Right lobe of liver (tissue), 6 donors: ENCODE results near the gene COIL. TPM values are rescaled to one million over a fixed set of nuclear protein-coding genes. Genes with fewer than 3 reads are reported as not detected.

Experiments used
- ATAC-seq, 4 donors: fragments of 200-7000 bp; cut with Tn5 transposase; one replicate each; pipeline ENCODE4 v1.9.1; 2020; ENCODE audit warnings: mild to moderate bottlenecking in 4 of 4, moderate library complexity in 4 of 4
- DNase-seq, 3 donors: peaks; one replicate each; pipeline ENCODE4 v3.0.0-alpha.2; 2020
- H3K27ac ChIP-seq, 3 donors: fragments of 200-600 bp; one replicate each; pipeline ENCODE4 v1.8.0; 2022
- H3K27me3 ChIP-seq, 2 donors: fragments of 200-600 bp; one replicate each; pipeline ENCODE4 v1.8.0; 2022
- H3K36me3 ChIP-seq, 4 donors: fragments of 200-600 bp; sonication (generic) in 1 of 4; one replicate each; pipeline versions ENCODE4 v1.5.1 to v1.8.0; 2017 to 2022; ENCODE audit warnings: control low read depth in 1 of 4
- H3K4me1 ChIP-seq, 4 donors: fragments of 200-600 bp; sonication (generic) in 1 of 4; one replicate each; pipeline versions ENCODE4 v1.5.1 to v1.8.0; 2017 to 2022; ENCODE audit warnings: control low read depth in 1 of 4
- H3K4me3 ChIP-seq, 3 donors: fragments of 200-600 bp; one replicate each; pipeline ENCODE4 v1.8.0; 2022
- H3K9me3 ChIP-seq, 4 donors: fragments of 200-600 bp; sonication (generic) in 1 of 4; one replicate each; pipeline versions ENCODE4 v1.5.1 to v1.8.0; 2017 to 2022; ENCODE audit warnings: control low read depth in 1 of 4
- POLR2A ChIP-seq: fragments of 450-650 bp; IDR thresholded peaks from one replicate; pipeline ENCODE4 v1.6.1; 2017; ENCODE audit warnings: antibody characterized with exemption, mild to moderate bottlenecking
- WGBS: methylation state at CpG from one replicate; pipeline ENCODE4 v1.1.6; 2018; ENCODE audit warnings: low coverage, low lambda C conversion rate; ENCODE audit not compliant: insufficient coverage; ENCODE audit errors: missing lambda C conversion rate; 5-methylcytosine and 5-hydroxymethylcytosine counted together
- intact Hi-C, 2 donors: fragments of 100-400 bp; cut with DNase I; formaldehyde crosslinking; loops; one replicate each; pipeline versions ENCODE4 v1.11.2 to v1.14.1; 2022
- total RNA-seq, 6 experiments: library from RNA; depleted of rRNA in 2 of 6; stranded (reverse); fragments of >200 nt in 2 of 6; fragmentation: NEBNext Ultra II Directional in 3 of 6; extraction: Animal tissue kit (Norgen Biotek cat#: 25700) in 3 of 6; gene quantifications; one replicate each; pipeline versions ENCODE4 v1.1.0 to v1.2.4, GENCODE V29; 2016 to 2023
- TF ChIP-seq, protein P1 (sequence below), 4 donors: fragments of 200-600 bp in 3 of 4; fragments of 450-650 bp in 1 of 4; IDR thresholded peaks; one replicate each; pipeline versions ENCODE4 v1.5.1 to v1.8.0; 2016 to 2022; ENCODE audit warnings: antibody characterized with exemption in 4 of 4, mild to moderate bottlenecking in 2 of 4
- donor health status: DM: no; HTN: yes; CAD: no.
- donor health status: DM: no; HTN: no; CAD: no.
- donor health status: DM: no; HTN: no; CAD: no.
- donor health status: DM: no; HTN: yes; CAD: no.
- donor health status: DM: no; HTN: yes; CAD: no.

Gene COIL
- total RNA-seq, 6 experiments from 2014 or later: 5.5 to 7.1 (median 6.5) TPM

DNA sequence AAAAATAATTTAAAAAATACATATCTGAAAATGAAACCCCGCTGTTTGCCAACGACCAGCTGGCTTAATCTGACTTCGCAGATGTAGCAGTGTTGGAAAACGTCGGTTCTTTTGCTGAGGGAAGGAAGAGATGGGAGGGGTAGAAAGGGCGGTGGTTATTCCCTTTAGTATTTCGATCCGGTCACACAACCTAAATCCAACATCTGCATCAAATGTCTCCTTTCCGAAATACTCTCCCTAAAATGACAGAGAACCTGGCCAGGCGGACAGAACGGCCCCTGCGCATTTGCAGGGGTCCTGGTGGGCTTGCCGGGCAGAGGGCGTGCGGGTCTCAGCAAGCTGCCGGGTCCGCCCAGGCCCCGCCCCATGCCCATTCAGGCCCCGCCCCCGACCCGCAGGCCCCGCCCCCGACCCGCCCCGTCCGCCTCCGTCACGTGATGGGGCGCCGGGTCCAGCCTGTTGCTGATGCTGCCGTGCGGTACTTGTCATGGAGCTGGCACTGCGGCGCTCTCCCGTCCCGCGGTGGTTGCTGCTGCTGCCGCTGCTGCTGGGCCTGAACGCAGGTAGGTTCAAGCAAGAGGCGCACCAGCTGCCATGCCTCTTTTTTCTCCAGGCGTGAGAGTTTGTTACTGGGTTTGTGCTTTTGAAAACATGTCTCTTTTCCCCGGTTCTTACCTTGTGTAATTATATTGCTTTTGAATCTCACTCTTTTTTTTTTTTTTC lies 17.0 kb upstream of the COIL start, which contains the start of gene SCPEP1:
TSS of gene SCPEP1 (plus strand) at position 459 of the 723 bp plus-strand sequence. CDS start at position 488, 29 bp downstream.
- 5% methylated on average over 11 of the region's 42 CpGs for WGBS
- H3K4me1 ChIP-seq: peaks cover 0 to 9% (median 4%) of the 10 kb centered on the region in 4 donors
- H3K27ac ChIP-seq: peak within 1 kb of the TSS in 2 of 3 donors; percentile 4 to 38
- H3K4me3 ChIP-seq: peak within 1 kb of the TSS; percentile 41 to 63 (median 51)
- H3K9me3 ChIP-seq: no peaks in the 10 kb centered on the region
- ATAC-seq: peak; percentile 96 to 98 (median 98)
- no peaks in the 10 kb centered on the region for H3K36me3 ChIP-seq
- no peaks in the 10 kb centered on the region for H3K27me3 ChIP-seq
- intact Hi-C loops: no loop called here
- TF ChIP-seq, protein P1, sequence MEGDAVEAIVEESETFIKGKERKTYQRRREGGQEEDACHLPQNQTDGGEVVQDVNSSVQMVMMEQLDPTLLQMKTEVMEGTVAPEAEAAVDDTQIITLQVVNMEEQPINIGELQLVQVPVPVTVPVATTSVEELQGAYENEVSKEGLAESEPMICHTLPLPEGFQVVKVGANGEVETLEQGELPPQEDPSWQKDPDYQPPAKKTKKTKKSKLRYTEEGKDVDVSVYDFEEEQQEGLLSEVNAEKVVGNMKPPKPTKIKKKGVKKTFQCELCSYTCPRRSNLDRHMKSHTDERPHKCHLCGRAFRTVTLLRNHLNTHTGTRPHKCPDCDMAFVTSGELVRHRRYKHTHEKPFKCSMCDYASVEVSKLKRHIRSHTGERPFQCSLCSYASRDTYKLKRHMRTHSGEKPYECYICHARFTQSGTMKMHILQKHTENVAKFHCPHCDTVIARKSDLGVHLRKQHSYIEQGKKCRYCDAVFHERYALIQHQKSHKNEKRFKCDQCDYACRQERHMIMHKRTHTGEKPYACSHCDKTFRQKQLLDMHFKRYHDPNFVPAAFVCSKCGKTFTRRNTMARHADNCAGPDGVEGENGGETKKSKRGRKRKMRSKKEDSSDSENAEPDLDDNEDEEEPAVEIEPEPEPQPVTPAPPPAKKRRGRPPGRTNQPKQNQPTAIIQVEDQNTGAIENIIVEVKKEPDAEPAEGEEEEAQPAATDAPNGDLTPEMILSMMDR (IDR thresholded peaks at IDR 0.05): no peak
- peak; percentile 67 for TF ChIP-seq POLR2A
- peak; percentile 87 to 92 (median 90) for DNase-seq

- Histone ChIP-seq H3K36me3 (no peaks in the 10 kb centered on the region), H3K4me3 (peak overlapping the region; percentile 41 to 63 (median 51)), H3K27ac (no peak overlapping the region), H3K9me3 (no peaks in the 10 kb centered on the region), H3K4me1 (peaks cover 0 to 9% (median 4%) of the 10 kb centered on the region in 4 donors), H3K27me3 (no peaks in the 10 kb centered on the region)
- intact Hi-C loops: no loop called here
- no peak for ATAC-seq
- DNase-seq: no peak
- WGBS: 46% methylated on average over 11 of the region's 11 CpGs
- TF ChIP-seq, protein P1 (IDR thresholded peaks at IDR 0.05): no peak
- no peak for TF ChIP-seq POLR2A
Observed at GRCh38 chr17:56976941-56977608, 16.2 kb upstream of the COIL start.

- ATAC-seq (no peak), DNase-seq (no peak)
- H3K9me3 ChIP-seq: no peaks in the 10 kb centered on the region
- WGBS: 84% methylated on average over 2 of the region's 2 CpGs
- intact Hi-C loops: no loop called here
- H3K27me3 ChIP-seq: no peaks in the 10 kb centered on the region
- H3K4me3 ChIP-seq: no peak overlapping the region
- no peak overlapping the region for H3K27ac ChIP-seq
- H3K36me3 ChIP-seq: no peaks in the 10 kb centered on the region
- TF ChIP-seq POLR2A: no peak
- TF ChIP-seq, protein P1 (IDR thresholded peaks at IDR 0.05): no peak
- H3K4me1 ChIP-seq: peaks cover 0 to 9% (median 4%) of the 10 kb centered on the region in 4 donors
Observed at GRCh38 chr17:56975656-56976055, 14.8 kb upstream of the COIL start.

DNA sequence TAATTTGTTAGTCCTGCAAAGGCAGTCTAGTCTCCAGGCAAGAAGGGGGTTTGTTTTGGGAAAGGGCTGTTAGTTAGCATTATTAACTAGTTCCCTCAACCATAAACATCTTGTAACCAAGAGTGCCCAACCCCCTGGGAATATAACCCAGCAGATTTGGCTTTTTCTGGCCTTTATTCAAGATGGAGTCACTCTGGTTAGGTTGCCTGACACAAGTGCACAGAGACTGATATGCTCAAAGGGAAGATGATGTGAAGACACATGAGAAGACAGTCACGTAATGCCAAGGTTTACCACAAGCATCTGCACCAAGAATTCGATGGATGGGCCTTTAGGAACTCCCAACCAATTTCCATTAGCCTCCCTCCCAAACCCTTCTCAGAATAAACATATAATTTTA lies 13.2 kb upstream of the COIL start:
- no peaks in the 10 kb centered on the region for H3K27me3 ChIP-seq
- no peak overlapping the region for H3K27ac ChIP-seq
- intact Hi-C loops: no loop called here
- WGBS: 100% methylated on average over 2 of the region's 2 CpGs
- no peak overlapping the region for H3K4me3 ChIP-seq
- peaks cover 0 to 9% (median 4%) of the 10 kb centered on the region in 4 donors for H3K4me1 ChIP-seq
- ATAC-seq (no peak), DNase-seq (no peak)
- TF ChIP-seq POLR2A: no peak
- TF ChIP-seq, protein P1 (IDR thresholded peaks at IDR 0.05): no peak
- no peaks in the 10 kb centered on the region for H3K36me3 ChIP-seq
- no peaks in the 10 kb centered on the region for H3K9me3 ChIP-seq
